ENCODE results near the gene SOS1. TPM values are rescaled to one million over a fixed set of nuclear protein-coding genes. Genes with fewer than 3 reads are reported as not detected.
"Not testable (repeated sequence)": the region's sequence is repeated elsewhere in the genome, so short reads cannot be mapped to it uniquely, and the experiment has no call there.

Gene SOS1
- total RNA-seq, 1 experiment from 2014 or later = 28.4 TPM

- no peak for ATAC-seq
- Mint-ChIP-seq H3K36me3 (no peaks in the 10 kb centered on the region), H3K4me1 (peaks cover 4% of the 10 kb centered on the region), H3K4me3 (no peak overlapping the region), H3K9me3 (no peaks in the 10 kb centered on the region), H3K27me3 (ENCODE audit: low read depth) (no peaks in the 10 kb centered on the region), H3K27ac (no peak overlapping the region)
- ChIA-PET POLR2A (no interaction called here), CTCF (interaction anchor here (0.7 to 1.5 kb wide), 4 partner anchors 46 to 224 kb away, joined by 3 to 5 read pairs (median 4); no protein-coding TSS in a partner anchor)
- no peak for DNase-seq (ENCODE audit: low spot score)
- TF ChIP-seq ZSCAN18 (CRISPR knock-in tag; IDR thresholded peaks at IDR 0.05) (no peak), ZBTB43 (CRISPR knock-in tag; IDR thresholded peaks at IDR 0.05) (no peak), JAZF1 (CRISPR knock-in tag; IDR thresholded peaks at IDR 0.05) (no peak), FOXJ3 (CRISPR knock-in tag; IDR thresholded peaks at IDR 0.05; ENCODE audit: borderline replicate concordance) (no peak), ZNF219 (CRISPR knock-in tag; IDR thresholded peaks at IDR 0.05; ENCODE audit: borderline replicate concordance) (no peak), SMAD3 (CRISPR knock-in tag; IDR thresholded peaks at IDR 0.05; ENCODE audit: borderline replicate concordance) (no peak)
These were observed 35.3 kb upstream of the SOS1 start for GRCh38 chr2:39156107-39156506.

GRCh38 chr2:39155573-39155972 lies 34.7 kb upstream of the SOS1 start:
- H3K36me3 Mint-ChIP-seq; DNase-seq (ENCODE audit: low spot score); ATAC-seq; H3K4me1 Mint-ChIP-seq; H3K4me3 Mint-ChIP-seq; POLR2A ChIA-PET; H3K27me3 Mint-ChIP-seq (ENCODE audit: low read depth); H3K27ac Mint-ChIP-seq; H3K9me3 Mint-ChIP-seq: not testable (repeated sequence)
- CTCF ChIA-PET = interaction anchor here (0.7 to 1.5 kb wide), 5 partner anchors 47 to 617 kb away, joined by 3 to 5 read pairs (median 4); no protein-coding TSS in a partner anchor

GRCh38 chr2:39154944-39155343 lies 34.1 kb upstream of the SOS1 start:
- TF ChIP-seq SP1 (CRISPR knock-in tag; conservative IDR thresholded peaks at IDR 0.05) (no peak), ESRRA (CRISPR knock-in tag; IDR thresholded peaks at IDR 0.05; ENCODE audit: borderline replicate concordance) (no peak), PRDM15 (CRISPR knock-in tag; IDR thresholded peaks at IDR 0.05) (no peak), OVOL2 (CRISPR knock-in tag; IDR thresholded peaks at IDR 0.05; ENCODE audit: borderline replicate concordance) (no peak), SOX15 (CRISPR knock-in tag; IDR thresholded peaks at IDR 0.05) (no peak), GRHL2 (CRISPR knock-in tag; IDR thresholded peaks at IDR 0.05; ENCODE audit: insufficient replicate concordance, severe bottlenecking) (no peak), SMAD4 (CRISPR knock-in tag; IDR thresholded peaks at IDR 0.05) (no peak), ZNF317 (CRISPR knock-in tag; IDR thresholded peaks at IDR 0.05; ENCODE audit: borderline replicate concordance, low read depth) (no peak), ATF3 (CRISPR knock-in tag; conservative IDR thresholded peaks at IDR 0.05) (no peak), MAX (CRISPR knock-in tag; IDR thresholded peaks at IDR 0.05) (no peak)
- H3K4me3 Mint-ChIP-seq = no peak overlapping the region
- no peaks in the 10 kb centered on the region for H3K27me3 Mint-ChIP-seq (ENCODE audit: low read depth)
- H3K4me1 Mint-ChIP-seq = peaks cover 4% of the 10 kb centered on the region
- ATAC-seq (peak; percentile 92), DNase-seq (ENCODE audit: low spot score) (no peak)
- 0 out of 2 replicates have a peak overlapping the region, but pooled peaks have one; percentile 1 for H3K27ac Mint-ChIP-seq
- CTCF ChIA-PET = interaction anchor here (0.7 to 1.5 kb wide), 3 partner anchors 75 to 616 kb away, joined by 3 to 4 read pairs (median 3); no protein-coding TSS in a partner anchor
- no peaks in the 10 kb centered on the region for H3K9me3 Mint-ChIP-seq
- POLR2A ChIA-PET = no interaction called here
- no peaks in the 10 kb centered on the region for H3K36me3 Mint-ChIP-seq

Measured in WTC11 (cell line).